Brain pericyte (primary cell): ENCODE results near the gene IPO13.

Experiments used
- DNase-seq: peaks from one replicate; pipeline ENCODE4 v3.0.0-alpha.2; 2012; ENCODE audit warnings: low read depth, low spot score

Gene IPO13

DNA sequence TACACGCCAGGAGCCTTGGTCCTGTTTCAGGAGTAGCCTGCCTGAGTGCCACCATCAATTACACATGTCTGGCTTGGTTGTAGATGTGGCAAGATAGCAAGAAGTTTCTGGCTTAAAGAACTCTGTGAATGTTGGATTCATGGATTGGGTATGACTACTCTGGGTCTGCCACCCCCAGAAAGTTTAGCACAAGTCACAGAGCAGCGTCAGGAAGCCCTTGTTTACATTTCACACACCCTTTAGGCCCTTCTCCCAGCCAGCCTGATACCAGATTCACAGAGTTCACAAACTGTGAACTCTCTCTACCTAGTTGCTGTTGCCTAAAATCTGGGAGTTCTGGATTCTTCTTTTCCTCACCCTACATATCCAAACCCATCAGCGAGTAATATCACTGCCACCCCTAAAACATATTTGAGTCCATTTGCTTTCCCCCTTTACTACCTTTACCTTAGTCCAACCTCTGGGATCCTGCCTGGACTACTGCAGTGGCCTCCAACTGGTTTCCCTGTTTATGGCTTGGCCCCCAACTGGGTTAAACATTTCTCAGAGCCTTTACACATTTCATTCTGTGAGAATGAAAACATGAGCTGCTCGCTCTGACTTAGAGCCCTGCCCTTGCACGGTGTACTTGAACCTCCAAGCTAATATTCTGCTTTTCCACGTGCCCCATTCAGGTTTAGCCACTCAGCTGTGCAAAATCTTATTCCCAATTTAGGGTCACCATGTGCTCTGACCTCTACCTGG, 40.6 kb downstream of the IPO13 start:
- no peak for DNase-seq

DNA sequence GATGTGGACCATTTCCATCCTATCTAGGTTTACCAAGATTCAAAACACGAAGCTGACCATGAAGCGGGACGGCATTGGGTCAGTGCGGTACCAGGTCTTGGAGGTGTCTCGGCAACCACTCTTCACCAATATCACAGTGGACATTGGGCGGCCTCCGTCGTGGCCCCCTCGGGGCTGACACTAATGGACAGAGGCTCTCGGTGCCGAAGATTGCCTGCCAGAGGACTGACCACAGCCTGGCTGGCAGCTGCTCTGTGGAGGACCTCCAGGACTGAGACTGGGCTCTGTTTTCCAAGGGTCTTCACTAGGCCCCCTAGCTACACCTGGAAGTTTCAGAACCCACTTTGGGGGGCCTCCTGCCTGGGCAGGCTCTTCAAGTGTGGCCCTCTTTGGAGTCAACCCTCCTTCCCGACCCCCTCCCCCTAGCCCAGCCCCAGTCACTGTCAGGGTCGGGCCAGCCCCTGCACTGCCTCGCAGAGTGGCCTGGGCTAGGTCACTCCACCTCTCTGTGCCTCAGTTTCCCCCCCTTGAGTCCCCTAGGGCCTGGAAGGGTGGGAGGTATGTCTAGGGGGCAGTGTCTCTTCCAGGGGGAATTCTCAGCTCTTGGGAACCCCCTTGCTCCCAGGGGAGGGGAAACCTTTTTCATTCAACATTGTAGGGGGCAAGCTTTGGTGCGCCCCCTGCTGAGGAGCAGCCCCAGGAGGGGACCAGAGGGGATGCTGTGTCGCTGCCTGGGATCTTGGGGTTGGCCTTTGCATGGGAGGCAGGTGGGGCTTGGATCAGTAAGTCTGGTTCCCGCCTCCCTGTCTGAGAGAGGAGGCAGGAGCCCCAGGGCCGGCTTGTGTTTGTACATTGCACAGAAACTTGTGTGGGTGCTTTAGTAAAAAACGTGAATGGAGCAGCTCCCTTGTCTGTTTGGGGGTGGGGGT, 43.8 kb downstream of the IPO13 start:
- no peak for DNase-seq

DNA sequence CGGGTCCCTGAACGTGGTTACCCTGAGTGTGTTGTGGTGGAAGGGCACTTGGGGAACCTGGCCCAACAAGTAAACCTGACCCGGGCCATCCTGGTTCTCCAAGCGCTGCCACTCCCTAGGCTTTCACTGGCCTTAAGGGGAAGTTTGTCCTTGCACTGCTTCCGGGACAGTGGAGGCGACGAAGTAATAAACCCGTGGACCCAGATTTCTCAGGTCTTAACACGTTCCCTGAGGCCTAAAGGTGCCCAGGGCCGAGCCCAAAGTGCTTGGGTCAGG, 44.4 kb downstream of the IPO13 start:
- no peak for DNase-seq

DNA sequence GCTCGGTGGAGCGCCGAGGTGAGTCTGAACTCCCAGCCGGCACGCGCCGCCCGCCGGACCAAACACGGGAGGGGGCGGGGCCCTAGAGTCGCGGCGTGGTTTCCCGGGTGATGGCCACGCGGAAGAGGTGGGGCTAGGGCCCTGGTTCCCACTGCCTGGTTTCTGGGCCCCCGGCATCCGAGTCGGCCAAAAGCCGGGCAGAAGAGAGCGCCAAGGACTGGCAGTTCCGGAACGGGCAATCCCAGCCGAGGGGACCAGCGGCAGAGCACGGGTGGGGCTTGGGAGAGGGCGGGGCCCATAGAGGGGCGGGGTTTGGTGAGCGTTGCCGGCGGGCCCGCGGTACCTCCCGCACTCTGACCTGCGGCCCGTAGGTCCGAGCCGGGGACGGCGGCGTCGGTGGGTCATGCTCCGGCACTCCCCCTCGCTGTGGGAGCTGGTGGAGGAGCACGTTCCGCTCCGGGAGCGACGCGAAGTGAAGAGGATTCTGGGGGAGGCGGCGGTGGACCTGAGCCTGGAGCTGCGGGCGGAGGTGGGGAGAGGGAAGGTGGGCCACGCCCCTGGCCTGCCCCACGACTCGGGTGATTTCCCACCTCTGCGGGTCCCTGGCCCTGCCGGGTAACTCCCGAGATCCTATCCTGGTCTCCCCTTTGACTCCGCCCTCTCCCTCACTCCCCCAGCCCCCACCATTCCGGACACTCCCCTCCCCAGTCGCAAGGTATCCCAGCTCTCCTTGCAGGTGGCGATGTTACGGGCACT, 44.9 kb downstream of the IPO13 start, which contains the start of gene CCDC24:
Gene CCDC24, plus strand, starts transcription at position 124 of the 756 bp plus-strand sequence. Its CDS starts 280 bp downstream, at position 404.
- DNase-seq: peak; percentile 31

DNA sequence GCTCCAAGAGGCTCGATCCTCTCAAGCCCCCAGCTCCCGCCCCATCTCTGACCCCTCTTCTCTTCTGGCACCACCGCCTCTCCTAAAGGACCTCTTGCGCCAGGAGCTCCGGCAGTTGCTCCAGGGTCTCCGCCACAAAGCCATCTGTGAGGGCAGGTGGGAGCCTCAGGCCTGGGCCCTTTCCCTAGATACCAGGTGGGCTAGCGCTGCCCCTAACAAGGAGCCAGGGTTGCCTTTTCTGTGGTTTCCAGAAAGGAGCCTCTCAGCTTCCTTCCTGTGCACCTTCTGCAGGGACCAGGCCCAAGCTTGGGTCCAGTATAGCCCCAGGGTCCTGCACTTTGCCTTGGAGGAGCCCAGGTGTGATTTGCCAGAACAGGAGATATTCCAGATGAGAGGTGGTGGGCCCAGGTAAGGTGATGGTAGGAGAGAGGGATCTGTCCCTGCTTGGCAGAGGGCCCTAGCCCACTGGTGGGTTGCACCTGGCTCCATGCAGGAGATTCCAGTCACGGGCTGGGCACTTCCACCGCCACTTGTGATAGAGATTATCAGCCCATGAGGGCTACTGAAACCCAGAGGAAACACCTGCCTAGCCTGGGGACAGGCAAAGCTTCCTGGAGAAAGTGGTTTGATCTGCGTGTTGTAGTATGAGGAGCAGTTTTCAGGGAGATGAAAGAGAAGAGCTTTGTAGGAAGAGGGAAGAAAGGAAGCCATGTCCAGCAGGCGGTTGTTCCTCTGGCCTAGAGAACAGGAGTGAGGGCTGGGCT, 45.7 kb downstream of the IPO13 start:
- no peak for DNase-seq

DNA sequence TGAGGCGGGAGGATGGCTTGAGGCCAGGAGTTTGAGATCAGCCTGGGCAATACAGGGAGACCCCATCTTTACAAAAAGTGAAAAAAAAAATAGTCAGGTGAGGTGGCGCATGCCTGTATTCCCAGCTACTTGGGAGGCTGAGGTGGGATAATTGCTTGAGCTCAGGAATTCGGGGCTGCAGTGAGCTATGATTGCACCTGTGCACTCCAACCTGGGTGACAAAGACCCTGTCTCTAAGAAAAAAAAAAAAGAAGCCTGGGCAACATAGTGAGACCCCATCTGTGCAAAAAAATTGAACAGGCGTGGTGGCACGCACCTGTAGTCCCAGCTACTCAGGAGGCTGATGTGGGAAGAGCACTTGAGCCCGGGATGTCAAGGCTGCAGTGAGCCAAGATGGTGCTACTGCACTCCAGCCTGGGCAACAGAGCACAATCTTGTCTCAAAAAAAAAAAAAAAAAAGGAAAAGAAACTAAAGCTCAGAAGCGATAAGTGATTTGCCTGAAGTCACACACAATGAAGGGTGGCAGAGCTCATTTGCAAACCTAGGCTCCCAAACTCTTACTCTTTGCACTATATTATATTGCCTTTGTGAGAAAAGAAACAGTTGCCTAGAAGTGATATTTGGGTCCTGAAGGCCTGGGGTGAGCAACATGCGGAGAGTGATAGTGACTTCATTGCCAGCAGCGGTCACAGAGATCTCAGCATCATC, 46.6 kb downstream of the IPO13 start:
- no peak for DNase-seq

DNA sequence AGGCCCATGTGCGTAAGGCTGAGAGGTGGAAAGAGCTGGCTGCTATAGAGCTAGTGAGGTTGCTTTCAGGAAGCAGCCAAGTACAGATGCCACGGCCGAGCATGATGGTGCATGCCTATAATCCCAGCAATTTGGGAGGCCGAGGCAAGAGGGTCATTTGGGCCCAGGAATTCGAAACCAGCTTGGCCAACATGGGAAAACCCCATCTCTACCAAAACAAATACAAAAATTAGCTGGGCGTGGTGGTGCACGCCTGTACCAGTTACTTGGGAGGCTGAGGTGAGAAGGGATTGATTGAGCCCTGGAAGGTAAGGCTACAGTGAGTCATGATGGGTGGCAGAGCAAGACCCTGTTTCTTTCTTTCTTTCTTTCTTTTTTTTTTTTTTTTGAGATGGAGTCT, 47.3 kb downstream of the IPO13 start:
- no peak for DNase-seq

DNA sequence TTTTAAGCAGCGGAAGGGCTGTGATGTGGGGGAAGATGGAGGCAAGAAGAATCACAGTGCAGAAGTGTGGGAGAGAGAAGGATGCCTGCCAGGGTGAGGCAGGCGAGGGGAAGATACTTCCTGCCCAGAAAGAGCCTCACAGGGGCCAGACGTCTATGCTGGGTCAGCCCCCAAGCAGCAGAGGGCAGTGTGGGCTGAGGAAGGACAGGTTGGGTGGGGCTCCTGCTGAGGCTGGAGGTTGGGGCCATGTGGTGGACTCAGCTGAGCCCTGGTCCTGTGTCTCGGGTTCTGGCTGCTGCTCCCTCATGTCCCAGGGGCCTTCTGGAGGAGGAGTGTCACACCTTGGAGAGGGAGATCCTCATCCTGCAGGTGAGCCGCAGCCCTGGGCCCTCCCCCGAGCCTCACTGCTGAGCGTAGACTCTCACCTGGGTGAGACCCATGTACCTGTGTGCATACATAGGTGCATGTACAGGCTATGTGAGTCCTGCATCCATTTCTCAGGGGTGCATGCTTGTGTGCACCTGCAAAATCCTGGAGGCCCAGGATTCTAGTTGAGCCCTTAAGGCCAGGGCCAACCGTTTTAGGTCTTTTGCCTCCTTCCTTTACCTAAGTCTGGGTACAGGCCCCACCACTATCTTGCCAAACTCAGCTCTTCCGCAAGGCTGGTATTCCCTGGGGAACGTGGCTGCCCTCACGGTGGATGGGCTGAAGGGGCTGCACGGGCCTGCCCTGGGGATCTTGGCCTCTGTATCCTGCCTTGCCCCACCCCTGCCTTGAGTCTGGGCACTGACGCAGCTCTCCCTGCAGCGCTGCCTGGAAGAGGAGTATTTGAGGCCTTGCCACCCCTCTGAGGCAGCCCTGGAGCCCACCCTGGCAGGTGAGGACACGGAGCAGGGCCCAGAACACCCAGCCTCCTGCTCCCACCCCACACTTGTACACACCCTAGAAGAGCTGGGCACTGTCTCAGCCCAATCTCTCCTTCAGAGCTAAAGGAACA, 48.3 kb downstream of the IPO13 start:
- DNase-seq: no peak

DNA sequence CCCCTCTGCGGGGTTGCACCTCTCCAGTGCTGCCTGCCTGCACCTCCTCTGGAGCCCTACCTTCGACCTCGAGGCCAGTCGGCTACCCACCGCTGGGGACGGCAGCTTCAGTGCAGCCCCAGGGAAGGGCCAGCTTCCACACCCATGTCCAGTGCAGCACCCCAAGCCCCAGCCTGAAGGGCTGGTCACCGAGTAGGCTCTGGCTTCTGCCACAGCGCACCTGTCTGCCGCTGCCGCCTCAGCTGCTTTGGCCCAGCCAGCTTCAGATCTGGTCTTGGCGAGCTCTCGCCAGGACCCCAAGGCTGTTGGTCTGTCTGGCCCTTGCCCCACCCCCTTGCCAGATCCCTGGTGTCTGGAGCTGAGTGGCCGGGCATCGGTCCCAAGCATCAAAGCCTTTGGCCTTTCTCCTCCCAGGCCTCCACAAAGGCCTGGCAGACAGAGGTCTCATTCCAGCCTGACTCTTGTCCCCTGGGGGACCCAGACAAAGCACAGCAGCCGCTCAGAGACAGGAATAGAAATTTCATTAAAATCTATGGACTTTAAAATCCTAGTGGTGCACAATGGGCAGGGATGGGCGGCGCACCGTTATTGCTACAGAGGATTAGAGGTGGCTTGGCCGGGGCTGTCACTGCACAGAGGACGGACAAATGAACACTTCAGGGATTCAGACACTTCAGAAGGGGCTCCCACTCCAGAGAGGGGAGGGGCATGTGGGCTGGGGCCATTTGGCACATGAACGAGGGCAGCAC, 49.4 kb downstream of the IPO13 start:
- DNase-seq: no peak

DNA sequence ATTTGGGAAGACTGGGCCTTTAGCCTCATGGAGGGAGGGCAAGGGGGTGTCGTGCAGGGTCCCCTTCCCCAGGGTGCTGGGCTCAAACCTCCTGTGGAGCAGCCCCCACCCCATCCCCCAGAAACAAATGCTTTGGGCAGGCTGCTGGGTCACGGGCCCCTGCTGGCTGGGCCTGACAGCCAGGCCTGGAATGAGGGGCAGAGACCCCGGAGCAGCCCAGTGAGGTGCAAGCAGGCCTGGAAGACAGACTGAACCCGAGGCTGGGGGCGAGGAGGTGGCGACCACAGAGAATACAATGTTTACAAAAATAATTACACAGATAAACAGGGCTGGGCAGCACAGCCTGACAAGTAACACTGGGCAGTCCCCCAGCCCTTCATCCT, 50.0 kb downstream of the IPO13 start:
- DNase-seq: no peak

DNA sequence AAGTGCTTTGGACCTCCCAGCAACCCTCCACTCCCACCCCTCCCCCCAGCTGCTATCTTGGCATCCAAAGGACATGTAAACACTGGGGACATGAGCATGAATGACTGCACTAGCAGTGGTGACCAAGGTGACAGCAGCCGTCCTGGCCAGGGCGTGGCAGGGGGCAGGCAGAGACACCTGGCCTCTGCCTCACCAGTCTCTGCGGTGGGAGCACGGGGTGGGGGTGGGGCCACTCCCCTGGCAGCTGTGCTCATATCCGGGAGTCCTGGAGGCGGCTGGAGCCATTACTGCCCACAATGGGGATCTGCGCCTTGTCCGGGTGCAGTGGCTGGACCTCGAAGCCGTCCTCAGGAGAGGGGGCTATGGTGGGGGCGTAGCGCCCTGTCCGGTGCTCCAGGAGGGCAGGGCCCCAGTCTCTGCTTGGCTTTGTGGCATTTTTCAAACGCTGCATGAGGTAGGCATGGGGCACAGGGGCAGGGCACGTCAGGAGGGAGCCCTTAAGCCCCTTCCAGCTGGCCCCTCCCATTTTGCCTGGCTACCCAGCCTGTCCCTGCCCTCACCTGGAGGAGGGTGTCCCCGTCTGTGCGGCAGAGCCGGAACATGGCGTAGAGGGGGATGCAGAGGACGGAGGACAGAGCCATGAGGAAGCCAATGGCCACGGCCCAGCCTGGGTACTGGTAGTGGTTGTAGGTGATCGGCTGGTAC, 50.7 kb downstream of the IPO13 start:
- no peak for DNase-seq

DNA sequence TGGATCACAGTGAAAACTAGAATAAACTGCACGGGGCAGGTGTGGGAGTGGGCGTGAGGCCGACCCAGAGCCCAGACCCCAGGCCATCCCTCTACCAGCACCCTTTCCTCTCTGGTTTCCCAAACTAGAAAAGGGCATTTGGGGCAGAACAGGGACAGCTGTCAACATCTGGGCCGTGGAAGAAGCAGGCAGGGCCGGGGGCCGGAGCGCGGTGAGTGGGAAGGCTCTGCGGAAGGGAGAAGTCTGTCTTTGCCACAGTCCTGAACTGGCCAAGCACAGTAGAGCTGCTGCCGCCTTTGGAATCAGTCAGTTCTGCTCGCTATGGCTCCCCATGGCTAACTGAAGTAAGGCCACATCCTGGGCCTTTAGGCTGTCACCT, 51.2 kb downstream of the IPO13 start:
- no peak for DNase-seq

DNA sequence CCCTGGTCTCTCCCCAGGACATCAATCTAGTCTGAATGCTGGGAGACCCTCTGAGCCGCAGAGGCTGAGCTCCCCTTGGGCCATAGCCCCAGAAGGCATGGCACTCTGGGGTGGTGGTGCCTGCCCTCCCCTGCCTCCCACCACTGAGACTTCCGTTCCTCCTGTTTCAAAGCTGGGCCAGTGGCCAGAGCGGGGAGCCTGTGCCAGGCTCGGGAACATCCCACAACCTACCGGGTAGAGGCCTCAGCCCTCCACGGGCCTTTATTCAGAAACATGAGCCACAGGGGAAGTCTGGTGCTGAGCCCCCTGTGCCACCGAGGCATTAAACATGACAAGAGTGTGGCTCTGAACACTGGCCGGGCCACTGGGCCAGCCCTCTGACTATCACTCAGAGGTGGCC, 52.7 kb downstream of the IPO13 start:
- DNase-seq: no peak

DNA sequence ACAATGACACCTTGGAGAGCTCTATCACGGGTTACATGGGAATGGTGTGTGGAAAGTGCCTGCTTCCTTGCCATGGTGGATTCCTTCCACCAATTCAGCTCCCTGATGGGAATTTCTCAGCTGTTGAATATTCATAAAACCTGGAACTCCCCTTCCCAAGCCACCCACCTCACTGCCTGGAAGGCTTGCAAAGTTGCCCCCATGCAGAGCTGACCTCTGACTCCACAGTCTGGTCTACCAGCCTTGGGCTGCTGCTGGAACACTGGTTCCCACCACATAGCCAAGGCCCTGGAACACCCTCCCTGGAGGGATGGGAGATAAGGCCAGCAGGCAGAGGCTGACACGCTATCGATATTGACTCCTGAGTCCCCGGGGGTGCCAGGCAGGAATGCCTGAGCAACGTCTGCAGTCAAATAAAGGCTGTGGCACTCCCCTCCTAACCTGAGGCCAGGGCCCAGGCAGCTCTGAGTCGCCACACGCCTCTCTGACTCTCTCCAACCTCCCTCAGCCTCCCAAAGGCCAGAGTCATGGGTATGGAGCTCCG, 53.4 kb downstream of the IPO13 start:
- DNase-seq: no peak

DNA sequence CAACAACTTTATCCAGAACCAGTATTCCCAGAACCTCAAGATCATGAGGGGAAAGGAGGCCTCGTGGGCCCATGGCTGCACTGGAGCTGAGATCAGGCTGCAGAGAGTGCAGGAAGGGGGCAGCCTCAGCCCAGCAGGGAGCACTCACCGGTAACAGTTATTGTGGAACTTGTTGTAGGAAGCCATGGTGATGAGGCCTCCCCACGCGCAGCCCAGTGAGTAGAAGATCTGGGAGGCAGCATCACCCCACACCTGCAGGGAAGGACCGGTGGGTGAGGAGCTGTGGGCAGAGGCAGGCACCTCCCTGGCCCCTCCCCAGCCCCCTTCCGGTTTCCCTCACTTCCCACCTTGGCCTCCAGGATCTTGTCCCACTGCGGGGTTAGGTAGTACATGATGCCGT, 55.4 kb downstream of the IPO13 start:
- DNase-seq: no peak

DNA sequence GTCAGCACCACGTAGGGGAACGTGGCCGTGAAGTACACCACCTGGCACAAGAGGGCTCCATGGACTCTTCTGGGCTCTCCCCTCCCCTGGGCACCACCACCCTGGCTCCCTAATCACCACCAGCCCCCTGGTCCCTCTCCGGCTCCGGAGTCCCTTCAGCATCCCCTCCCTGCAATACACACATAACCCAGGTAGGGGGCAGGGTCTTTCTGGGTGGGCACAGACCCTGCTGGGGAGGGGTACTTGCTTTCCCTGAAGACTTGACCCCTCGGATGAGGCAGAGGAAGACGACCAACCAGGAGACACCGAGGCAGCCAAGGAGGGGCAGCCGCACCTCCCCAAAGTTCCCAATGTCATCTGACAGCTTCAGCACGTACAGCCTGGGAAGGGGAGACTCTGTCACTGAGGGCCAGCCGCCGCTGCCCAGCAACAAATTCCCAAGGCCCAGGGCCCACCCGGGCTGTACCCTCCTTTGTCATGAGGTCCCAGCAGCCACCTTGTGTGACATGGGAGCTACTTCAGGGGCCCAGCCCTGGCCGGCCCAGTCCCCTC, 55.9 kb downstream of the IPO13 start:
- DNase-seq: no peak

DNA sequence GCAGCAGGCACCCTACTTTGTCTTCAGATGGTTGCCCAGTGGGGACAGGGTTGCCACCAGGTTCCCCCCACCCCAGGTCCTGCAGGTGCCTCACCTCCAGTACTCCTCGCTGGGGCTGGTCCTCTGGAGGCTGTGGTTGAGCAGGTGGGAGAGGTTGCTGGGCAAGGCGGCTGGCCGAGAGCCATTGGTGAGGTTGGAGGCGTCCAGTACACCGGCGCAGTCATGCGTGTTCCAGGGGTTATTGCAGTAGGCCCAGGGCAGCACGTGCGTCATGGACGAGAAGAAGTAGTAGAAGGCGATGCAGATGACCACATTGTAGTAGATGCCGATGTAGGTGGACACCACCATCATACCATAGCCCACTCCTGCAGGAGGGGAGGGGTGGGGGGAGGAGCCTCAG, 61.5 kb downstream of the IPO13 start:
- DNase-seq: no peak

DNA sequence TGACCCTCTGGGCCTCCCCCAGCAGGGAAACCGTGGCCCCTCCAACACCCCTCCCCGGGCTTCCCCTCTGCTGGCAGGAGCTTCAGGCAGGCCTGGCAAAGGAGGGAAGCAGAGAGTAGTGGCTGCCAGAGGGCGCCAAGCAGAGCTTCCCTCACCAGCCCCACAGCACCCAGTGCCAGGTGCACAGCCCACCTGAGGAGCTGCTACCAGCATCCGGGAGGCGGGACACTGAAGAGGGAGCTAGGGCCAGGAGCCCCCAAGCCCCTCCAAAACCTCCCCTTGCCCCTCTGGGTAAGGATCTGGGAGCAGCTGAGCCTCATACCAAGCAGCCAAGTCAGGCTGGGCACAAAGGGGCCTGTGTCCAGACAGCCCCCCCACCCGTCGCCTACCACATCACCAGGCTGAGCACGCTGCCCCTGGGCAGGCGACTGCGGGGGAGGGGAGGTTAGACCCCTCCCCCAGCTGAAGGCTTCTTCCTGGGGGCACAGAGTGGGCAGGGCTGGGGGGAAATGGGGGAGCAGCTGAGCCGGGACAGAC, 64.3 kb downstream of the IPO13 start:
- DNase-seq: no peak
